Right renal cortex interstitium (tissue), 3 donors: ENCODE results near the gene ECD. TPM values are rescaled to one million over a fixed set of nuclear protein-coding genes. Genes with fewer than 3 reads are reported as not detected.
A peak's percentile ranks its signal among the peaks of the same experiment; 100 is the strongest.

Experiments used
- DNase-seq, 3 donors: peaks; one replicate each; pipeline ENCODE4 v3.0.0-alpha.2; 2013; ENCODE audit warnings: low read depth in 3 of 3, low spot score in 2 of 3
- polyA plus RNA-seq, 3 donors: library from polyadenylated mRNA; unstranded; fragments of 120-200 nt; gene quantifications; one replicate each; pipeline ENCODE4 v1.2.1, GENCODE V29; 2013; ENCODE audit not compliant: insufficient read length in 3 of 3

The ECD gene
- polyA plus RNA-seq, result 10 to 100 TPM; 38.8 to 42.6 (median 41.3) TPM

DNA sequence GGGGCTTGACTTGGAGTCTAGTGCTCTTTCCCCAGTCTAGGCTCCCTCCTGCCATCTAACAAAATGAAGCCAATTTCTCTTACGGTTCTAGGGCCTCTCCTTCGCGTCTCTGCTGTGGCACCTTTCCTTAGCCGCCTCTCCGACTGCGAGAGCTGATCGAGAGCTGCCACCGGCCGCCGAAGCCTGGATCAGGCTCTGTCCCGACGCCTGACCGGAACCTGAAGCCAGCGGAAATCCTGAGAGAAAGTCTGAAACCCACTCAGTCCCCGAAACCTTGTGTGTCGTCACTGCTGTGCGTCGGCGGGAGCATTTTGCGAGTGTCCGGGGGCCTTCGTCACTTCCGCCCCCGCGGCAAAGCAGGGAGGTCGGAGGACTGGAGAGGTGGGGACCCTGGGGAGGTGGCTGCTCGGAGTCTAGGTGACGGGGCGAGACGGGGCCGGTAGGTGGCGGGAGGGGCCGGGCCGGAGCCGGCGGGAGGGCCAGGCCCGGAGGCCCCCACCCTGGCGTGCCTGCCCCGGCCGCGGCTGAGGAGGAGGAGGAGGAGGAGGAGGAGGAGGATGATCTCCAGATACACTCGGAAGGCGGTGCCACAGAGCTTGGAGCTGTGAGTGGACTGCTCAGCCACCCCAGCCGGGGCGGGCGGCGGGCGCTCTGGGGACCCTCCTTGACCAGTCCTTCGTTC, at the start of gene ECD, which contains the start of gene FAM149B1:
Gene ECD (minus strand): TSS at position 226 of the 682 bp plus-strand sequence. CDS start 4,071 bp downstream, outside the sequence.
Gene FAM149B1 (plus strand): TSS at position 337 of the 682 bp plus-strand sequence. CDS start 221 bp downstream, at position 558.
- peak; percentile 90 to 96 (median 93) for DNase-seq

DNA sequence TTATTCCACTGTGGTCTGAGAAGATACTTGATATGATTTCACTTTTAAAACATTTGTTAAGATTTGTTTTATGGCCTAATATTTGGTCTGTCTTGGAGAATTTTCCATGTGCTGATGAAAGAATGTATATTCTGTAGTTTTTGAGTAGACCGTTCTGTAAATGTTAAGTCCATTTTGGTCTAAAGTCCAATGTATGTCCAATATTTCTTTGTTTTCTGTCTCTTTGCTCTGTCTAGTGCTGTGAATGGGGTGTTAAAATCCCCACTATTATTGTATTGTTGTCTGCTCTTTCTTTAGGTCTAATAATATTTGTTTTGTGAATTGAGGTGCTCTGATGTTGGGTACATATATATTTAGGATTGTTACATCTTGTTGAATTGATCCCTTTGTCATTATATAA, 47.9 kb upstream of the ECD start:
- no peak for DNase-seq

DNA sequence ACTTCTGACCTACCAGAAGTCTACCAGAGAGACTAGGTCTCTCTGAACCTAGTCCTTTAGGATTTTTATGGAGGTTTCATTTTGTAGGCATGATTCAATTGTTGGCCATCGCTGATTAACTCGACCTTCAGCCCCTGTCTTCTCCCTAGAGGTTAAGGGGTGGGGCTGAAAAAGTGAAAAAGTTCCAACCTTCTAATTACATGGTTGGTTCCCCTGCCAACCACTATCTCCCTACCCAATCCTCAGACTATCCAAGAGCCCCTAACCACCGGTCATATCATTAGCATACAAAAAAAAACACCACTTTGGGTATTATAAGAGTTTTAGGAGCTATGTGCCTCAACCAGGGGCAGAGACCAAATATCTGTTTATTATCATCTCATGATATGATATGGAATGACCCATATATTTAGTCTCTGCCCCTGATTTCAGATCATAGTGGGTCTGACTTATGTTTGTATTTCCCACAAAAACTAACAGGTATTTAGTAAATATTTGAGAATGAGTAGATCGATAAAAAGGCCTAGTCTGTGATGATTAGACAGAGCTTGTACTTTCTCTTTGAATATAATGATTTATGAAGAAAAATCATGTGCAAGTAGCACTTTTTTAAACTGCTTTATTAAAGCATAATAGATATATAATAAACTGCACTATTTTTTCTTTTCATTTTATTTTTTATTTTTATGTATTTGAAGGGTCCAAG, 43.5 kb upstream of the ECD start:
- no peak for DNase-seq

DNA sequence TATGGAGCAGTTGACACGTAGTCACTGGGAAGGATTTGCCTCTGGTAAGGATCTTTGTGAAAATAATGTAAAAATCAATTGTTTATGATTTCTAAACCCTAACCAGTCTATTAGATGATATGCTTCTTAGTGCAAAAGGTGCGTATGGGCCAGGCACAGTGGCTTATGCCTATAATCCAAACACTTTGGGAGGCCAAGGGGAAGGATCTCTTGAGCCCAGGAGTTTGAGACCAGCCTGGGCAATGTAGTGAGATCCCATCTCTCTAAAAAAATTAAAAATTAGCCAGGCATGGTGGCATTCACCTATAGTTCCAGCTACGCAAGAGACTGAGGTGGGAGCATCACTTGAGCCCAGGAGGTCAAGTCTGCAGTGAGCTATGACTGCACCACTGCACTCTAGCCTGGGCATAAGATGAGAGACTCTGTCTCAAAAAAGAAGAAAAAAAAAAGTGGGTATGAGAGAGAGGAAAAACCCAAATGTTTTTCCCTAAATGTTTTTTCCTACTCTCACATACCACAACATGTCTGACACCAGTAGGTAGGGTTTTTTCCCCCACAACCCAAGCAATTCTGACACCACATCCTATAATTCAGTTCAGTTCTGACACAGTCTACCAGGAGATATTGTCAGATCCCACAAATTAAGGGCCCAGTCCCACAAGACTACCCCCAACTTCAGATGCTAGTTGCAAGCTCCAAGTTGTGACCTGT, 42.7 kb upstream of the ECD start:
- no peak for DNase-seq

DNA sequence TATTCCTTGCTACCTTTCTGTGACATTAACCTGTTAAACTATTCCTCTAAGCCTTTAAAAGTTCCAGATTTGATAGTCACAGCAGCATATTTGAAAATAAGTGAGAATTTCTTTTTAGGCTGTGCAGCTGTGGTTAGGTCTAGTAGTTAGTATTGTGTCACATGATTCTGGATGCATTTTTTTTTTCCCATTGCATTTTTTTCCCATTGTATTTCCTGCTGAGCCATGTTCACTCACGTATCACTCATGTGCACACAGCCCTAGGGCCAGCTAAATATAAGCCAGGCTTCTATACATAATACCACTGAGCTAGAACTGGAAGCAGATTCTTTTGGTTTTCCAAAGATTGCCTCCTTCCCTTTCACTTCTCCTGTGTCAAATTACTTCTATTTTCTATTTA, 41.9 kb upstream of the ECD start:
- DNase-seq, result peak in 1 of 3 donors; percentile 2

DNA sequence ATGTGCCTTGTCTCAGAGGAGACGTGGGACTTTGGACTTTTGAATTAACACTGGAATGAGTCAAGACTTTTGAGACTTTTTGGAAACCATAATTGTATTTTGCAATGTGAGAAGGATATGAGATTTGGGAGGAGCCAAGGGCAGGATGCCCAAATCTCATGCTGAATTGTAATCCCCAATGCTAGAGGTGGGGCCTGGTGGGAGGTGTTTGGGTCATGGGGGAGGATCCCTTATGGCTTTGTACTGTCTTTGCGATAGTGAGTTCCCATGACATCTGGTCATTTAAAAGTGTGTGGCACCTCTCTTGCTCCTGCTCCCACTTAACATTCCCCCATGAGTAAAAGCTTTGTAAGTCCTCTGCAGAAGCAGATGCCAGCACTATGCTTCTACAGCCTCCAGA, 40.1 kb upstream of the ECD start:
- DNase-seq, result no peak

DNA sequence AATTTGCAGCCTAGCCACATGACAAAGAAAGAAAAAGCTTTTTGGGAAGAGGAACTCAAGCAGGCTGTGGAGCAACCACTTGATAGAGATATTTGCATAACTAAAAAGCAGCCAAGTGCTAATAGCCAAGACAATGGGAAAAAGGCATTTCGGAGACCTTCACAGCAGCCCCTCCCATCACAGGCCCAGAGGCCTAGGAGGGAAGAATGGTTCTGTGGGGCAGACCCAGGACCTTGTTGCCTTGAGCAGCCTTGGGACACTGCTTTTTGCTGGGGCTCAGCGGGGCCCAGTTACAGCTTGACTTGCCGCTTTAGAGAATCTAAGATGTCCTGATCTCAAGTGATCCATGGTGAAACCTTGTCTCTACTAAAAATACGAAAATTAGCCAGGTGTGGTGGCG, 38.6 kb upstream of the ECD start:
- no peak for DNase-seq

DNA sequence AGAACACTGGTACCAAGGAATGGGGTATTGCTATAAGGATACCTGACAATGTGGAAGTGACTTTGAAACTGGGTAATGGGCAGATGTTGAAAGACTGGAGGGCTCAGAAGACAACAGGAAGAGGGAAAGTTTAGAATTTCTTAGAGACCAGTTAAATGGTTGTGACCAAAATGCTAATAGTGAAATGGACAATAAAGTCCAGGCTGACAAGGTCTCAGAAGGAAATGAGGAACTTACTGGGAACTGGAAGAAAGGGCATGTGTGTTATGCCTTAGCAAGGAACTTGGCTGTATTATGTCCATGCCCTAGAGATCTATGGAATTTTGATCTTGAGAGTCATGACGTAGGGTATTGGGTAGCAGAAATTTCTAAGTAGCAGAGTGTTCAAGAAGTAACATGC, 38.1 kb upstream of the ECD start:
- DNase-seq, result no peak

DNA sequence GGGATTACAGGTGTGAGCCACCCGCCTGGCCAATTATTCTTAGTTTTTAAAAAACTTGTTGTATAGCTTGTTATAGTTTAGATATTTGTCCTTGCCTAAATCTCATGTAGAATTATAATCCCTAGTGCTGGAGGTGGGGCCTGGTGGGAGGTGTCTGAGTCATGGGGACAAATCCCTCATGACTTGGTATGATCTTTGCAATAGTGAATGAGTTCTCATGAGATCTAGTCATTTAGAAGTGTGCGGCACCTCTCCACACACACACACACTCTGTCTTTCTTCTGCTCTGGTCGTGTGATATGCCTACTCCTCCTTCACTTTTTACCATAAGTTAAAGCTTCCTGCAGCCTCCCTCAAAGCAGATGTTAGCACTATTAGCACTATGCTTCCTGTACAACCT, 37.3 kb upstream of the ECD start:
- no peak for DNase-seq

DNA sequence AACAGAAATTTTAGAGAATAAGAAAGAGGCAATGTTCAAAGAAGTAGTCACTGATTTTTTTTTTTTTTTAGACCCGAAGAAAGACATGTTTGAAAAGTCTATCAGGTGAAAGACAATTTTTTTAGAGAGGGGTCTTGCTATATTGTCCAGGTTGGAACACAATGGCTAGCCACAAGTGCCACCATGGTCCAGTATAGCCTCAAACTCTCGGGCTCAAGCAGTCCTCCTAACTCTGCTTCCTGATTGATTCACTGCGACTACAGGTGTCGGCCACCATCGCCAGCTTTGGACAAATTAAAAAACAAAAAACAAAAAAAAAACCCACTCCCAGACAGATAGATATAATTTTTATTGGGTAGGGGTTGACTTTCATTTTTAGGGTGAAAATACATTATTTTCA, 22.4 kb upstream of the ECD start:
- DNase-seq, result no peak

DNA sequence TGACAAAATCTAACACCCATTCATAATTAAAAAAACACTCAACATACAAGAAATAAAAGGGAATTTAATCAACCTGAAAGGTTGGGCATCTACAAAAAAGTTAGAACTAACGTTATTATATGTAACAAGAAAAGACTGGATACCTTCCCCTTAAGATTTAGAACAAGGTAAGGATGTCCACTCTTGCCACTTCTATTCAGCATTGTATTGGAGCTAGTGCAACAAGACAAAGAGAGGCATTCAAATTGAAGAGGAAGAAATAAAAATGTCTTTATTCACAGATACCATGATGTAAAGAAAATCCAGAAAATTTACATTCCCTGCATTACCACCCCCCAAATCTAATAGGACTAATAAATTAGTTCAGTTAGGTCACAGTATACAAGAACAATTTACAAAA, 18.5 kb upstream of the ECD start:
- no peak for DNase-seq

DNA sequence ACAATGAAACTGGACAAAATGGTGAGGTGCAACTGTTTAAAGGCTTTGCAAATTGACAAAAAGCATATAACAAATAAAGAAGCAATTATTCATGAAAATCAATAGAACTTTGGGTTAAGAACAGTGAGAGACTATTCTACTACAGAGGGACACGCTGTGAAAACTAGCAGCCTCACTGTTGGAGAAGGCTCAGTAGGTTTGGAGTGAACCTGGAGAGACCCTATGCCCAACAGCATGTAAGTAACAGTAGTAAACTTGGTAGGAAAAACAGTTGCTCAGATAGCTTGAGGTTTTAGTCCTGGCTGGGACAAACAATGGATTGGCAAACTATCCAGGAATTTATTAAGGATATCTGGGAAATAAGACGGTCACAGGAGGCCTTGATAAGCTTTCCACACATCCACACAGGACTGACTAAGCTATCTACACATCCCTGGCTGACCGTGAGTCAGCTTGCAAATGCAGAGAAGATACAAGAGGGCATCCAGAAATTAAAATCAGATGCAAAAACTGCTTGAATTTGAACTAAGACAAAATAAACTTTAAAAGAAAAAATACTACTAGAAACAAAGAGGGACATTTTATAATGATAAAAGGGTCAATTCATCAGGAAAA, 16.0 kb upstream of the ECD start:
- no peak for DNase-seq

DNA sequence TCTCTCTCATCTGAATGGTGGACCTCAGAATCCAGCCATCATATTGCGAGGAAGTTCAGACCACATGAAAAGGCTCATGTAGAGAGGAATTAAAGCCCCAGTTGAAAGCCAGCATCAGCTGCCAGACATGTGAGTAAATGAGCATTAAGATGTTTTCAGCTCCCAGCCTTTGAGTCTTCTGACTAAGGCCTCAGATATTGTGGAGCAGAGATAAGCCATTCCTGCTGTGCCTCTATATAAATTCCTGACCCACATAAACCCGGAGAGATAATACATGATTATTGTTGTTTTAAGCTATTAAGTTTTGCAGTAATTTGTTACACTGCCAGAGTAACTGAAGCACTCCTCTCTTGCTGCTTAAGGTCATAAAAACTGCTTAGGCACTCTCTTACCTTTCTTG, 14.8 kb upstream of the ECD start:
- DNase-seq, result no peak

DNA sequence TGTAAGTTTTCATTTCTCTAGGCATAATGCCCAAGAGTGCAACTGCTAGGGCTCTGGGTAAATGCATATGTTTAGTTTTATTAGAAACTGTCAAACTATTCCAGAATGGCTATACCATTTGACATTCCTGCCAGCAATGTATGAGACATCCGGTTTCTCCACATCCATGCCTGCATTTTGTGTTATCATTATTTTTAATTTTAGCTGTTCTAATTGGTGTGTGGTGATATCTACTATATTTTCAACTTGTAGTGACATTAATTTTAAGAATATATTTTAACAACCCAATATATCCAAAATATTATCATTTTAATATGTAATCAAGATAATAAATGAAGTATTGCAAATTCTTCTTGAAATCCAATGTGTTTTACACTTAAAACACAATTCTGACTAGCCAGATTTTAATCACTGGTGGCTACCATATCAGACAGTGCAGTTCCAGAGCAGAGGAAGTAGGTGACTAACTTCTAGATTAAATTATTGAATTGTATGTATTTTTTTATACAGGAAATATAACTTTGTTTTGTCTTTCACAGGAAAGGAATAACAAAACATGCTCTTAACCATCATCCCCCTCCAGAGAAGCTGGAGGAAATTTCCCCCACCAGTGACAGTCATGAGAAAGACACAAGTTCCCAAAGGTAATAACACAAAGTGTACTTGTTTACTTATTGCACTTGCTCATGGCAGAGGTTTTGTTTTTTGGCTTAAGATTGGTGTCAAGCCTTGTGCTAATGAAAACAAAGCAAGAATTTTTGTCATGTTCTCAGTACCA, 6.5 kb upstream of the ECD start:
- no peak for DNase-seq

DNA sequence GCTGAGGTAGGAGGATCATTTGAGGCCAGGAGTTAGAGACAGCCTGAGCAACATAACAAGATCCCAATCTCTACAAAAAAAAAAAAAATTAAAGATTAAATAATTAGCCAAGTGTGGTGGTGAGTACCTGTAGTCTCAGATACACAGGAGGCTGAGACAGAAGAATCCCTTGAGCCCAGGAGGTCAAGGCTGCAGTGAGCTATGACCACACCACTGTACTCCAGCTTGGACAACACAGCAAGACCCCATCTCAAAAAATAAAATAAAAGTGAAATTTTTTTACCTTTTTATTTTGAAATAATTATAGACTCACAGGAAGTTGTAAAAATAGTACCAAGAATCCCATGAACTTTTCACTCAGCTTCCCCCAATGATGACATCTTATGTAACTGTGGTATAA, 5.1 kb upstream of the ECD start:
- no peak for DNase-seq

DNA sequence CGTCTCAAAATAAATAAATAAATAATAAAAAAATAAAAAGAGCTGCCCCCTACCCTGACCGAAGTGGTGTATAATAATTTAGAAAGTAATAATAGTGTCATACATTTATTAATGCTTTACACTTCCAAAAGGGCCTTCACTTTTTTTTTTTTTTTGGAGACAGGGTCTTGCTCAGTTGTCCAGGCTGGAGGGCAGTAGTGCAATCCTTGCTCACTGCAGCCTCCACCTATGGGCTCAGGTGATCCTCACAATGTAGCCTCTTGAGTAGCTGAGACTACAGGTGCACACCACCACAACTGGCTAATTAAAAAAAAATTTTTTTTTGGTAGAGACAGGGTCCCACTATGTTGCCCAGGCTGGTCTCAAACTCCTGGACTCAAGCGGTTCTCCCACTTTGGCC, 1.5 kb upstream of the ECD start:
- DNase-seq, result no peak

DNA sequence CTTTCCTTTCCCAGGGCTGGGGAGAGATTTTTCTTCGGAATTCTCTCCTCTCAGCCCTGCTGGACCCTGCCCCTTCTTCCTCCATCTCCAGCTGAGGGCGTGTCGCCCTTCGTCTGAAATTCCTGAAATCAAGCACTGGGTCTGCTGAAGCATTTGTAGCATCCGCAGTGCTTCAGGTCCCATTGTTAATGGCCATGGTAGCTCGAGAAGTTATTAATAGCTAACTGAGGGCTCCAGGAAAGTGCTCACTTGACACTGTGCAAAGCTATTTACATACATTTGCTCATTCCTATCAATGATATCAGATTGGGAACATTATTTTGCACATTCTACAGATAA, 626 bp upstream of the ECD start:
- DNase-seq, result peak in 2 of 3 donors; percentile 12 to 39

DNA sequence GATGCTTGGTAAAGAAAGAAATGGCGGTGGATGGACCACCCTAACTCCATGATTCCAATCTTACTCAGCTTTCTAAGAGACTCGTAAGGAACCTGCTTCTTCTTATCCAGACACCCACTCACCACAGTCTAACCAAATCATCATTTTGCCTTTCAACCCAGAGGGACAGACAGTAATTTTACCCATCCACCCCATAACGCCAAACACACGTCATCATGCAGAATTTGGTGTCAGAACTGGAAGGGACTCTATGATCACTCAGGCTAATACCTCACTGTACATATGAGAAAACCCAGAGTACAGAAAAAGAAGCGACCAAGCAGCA, 388 bp downstream of the ECD start:
- DNase-seq, result peak in 1 of 3 donors; percentile 8

DNA sequence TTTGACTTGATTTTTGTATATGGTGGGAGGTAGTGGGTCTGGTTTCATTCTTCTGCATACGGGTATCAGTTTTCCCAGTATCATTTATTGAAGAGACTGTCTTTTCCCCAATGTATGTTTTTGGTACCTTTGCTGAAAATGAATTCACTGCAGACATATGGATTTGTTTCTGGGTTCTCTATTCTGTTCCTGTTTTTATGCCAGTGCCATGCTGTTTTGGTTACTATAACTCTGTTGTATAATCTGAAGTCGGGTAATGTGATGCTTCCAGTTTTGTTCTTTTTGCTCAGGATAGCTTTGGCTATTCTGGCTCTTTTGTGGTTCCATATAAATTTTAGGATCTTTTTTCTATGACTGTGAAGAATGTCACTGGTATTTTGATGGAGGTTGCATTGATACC, 836 bp downstream of the ECD start:
- DNase-seq, result no peak

DNA sequence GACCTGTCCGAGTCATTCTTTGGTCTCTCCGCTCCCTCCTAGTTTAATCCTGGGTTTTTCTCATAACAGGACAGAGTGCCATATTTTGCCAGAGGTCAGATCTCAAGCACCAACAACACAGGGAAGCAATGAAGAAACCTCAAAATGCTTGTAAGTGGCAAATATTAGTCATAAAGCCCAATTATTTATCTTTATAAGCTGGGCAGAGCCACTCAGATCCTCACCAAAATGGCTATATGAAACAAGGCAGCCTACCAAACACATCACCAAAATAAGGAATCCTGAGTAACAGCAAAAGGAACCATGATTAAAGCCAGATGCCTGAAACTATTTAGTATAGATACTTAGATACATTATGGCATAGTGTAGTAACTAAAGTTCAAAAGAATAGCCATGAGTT, 4.7 kb downstream of the ECD start:
- no peak for DNase-seq

DNA sequence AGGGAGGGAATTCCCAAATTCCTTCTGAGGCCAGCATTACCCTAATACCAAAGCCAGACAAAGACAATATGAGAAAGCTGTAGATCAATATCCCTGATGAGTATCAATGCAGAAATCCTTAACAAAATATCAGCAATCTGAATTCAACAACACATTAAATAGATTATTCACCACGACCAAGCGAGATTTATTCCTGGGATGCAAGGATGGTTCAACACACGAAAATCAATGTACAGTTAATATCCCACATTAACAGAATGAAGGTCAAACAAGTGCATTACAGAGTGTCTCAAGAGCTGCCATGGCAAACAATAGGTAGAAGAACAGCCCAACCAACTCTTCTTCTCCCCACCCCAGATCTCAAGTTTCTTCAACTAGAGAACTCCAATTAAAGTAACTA, 6.1 kb downstream of the ECD start:
- no peak for DNase-seq
